ENCODE results near the gene MDGA2.
"Not testable (repeated sequence)": the region's sequence is repeated elsewhere in the genome, so short reads cannot be mapped to it uniquely, and the experiment has no call there.

Gene MDGA2

DNA sequence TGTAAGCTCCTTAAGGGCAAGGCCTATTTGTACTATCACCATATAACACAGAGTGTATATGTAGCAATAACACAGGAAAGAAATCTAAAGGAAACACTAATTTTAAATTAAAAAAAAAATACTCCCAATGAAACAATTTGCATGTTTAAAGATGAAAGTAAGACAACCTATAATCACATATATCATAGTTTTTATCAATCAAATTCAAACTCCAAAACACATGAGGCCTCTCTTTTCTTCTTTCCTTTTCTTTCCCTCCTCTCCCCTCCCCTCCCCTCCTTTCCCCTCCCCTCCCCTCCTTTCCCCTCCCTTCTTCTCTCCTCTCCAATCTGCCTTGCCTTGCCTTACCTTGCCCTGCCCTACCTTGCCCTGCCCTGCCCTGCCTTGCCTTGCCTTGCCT, 618.0 kb downstream of the MDGA2 start:
- DNase-seq, result no peak

DNA sequence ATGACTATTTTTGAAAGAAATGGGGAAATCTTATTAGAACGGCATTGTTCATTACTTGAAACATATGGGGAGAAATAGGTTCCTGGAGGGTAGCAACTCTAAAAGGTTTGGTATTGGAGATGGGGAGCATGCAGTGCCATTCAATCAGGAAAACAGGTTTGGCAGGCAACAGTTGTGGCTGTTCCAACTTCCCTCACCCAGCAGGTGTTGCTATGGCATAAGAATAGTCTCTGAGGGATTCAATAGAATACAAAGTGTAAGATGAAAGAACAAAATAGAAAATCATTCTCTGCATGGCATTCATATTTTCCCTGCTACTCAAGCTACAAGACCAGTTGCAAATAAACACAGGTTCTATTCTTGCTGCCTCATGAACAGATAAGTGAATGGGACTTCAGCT, 630.6 kb downstream of the MDGA2 start:
- DNase-seq, result no peak

DNA sequence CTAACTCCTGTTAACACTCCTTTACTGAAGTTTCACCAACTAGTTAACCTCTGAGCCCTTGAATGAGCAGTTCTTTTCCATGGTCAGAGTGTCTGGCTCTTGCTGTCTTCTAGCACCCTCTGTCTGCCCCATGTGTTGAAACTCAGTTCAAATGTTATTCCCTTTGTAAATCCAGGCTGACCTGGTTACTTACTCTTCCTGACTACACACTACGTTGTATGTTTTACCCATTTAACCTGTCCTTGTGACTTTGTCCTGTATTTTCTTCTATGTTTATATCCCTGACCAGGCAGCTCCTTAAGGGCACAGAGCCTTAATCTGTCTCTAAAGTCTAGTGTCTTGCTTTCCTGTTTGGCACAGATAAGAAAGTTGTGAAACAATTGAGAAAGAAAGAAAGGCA, 634.9 kb downstream of the MDGA2 start:
- DNase-seq, result no peak

DNA sequence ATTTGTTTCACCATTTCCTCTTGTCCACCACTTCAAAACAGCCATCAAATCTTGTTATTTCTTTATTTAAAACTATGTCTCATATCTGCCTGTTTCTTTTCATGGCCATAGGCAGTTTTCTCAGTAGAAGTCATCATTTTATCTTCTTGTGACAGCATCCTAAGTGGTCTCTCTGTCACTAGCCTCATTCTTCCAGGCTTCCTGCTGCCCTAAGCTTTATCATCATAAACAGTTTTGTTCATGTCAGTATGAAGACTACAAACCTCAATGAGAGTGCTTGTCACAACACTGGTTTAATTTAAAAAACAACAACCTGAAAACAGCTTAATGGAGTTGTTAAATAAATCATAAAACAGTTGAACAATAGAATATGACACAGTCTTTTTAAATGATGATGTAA, 636.1 kb downstream of the MDGA2 start:
- DNase-seq, result no peak

DNA sequence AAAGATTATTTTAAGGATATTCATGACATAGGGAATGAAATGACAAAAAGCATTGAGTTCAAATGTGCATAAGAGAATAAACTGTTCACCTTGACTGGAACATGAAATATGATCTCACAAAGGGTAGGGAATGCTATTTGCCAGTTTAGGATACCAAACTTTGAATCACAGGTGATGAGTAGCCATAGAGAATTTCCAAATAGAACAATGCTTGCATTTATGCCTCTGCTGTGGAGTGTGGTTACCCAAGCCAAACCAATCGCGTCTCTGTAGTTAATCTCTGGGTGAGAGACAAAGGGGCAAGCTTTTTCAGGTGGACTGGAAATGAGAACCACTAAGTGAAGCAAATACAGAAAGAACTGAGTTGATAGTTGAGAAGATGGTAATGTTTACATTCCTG, 652.7 kb downstream of the MDGA2 start:
- no peak for DNase-seq

DNA sequence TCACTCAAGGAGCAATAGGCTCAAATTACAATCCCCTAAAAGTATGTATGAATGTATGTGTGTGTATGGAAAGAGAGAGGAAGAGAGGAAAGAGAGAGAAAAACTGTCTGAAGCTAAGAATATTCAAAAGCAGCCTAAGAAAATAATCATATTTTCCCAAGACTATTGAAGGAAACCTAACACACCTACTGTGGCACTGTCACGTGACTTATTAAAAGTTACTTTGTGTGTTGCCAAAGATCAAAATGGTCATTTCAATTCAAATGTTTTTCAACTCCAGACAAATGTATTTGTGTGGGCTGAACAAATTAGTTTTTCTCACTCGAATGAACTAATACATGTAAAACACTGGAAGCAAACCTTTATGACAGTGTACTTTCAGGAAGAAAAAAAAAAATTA, 654.9 kb downstream of the MDGA2 start:
- no peak for DNase-seq

DNA sequence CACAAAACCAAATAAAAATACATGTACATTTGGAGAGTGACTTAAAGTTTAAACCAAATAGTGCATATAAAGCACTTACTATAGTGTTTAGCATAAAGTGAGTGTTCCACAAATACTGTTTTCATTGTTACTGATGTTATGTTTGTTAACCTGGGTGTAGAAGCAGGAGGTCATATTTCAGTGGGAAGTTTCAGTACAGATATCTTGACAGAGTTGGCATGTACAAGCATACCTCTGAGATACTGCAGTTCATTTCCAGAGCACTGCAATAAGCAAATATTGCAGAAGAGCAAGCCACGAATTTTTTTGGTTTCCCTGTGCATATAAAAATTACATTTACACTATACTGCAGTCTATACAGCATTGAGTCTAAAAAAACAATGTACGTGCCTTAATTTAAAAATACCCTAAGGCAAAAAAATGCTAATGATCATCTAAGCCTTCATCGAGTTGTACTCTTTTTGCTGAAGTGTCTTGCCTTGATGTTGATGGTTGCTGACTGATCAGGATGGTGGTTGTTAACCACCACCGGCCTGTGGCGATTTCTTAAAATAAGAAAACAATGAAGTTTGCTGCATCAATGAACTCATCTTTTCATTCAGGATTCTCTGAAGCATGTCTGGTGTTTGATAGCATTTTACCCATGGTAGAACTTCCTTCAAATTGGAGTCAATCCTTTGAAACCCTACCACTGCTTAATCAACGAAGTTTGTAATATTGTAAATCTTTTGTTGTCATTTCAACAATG, 662.7 kb downstream of the MDGA2 start:
- no peak for DNase-seq

DNA sequence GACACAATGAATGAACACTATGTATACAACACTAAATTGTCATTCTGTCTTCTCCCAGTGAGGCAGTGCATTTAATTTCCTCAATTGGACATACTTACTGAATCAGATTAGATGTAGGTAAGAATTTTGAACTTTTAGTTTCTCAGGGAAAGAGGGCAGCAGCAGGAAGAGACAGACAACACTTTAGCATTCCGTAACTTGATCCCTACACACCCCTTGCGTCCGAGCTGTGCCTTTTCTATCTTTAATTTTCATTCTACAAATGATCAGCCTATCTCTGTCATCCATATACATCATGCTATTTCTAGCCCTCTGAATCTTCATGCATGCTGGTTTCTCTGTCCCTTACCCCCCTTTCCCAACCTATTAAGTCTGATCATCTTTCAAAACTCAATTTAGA, 665.8 kb downstream of the MDGA2 start:
- DNase-seq, result no peak

DNA sequence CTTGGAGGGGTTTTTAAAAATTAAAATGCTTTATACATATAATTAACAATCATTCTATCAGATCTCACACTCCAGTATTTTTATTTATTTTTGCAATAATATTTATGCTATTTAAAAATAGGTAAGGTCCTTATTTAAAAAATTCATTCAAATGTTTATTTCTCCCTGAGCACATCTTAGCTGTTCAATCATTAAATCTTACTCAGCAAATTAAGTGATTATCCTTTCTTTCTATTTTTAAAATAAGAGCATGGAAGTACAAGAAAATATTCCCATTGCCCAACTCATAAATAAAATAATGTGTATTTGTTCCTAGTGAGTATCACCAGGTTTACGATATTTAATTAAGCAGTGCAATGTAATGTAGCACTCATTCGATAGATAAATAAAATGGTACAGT, 666.7 kb downstream of the MDGA2 start:
- no peak for DNase-seq

DNA sequence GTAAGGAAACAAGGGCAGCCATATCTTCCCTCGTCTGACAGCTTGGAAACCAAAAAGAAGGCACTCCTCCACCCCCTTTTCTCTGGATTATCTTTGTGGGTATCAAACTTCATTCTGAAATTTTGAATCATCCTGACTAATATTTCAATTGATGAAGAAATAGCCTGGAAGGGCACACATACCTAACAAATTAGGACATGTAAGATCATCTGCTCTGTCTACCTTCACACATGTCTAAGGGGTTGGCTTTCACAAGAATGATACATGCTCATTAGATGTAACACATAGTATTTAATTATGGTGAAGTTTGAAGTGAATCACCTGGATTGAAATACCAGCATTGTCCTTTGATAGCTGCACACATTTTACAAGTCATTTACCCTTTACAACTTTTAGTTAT, 675.7 kb downstream of the MDGA2 start:
- DNase-seq, result no peak

DNA sequence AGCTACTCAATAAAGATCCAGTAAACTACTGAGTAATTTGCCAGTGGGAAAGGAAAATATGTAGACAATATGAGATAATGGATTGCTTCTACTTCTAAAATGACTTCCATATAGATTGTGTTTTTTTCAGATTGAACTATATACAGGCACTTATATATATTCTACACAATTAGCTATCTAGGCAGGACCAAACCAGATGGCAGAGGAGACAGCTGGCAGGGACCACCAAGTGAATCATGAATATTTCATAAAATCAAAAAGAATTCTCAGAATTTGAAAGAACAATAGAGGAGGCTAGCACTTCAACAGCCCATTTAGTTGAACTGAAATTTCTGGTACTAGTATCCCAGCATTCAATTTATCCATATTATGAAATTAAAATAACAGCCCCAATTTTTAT, 685.8 kb downstream of the MDGA2 start:
- DNase-seq, result no peak

DNA sequence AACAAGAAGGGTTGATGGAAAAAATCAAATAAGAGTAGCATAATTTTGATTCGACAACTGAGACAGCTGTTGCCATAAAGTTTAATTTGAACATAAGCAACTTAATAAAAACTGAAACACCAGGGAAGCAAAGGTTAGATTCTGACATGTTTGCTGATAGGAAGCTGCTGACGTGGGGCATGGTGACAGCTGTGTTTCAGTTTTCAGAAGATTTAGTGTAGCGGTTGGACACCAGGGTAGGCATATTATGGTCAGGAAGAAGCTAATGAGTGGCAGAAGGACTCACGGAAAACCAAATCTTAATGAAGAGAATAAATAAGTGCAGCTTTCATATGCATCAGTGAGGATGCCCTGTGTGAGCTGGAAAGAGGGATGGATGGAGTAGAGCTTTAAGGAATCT, 687.1 kb downstream of the MDGA2 start:
- DNase-seq, result no peak

DNA sequence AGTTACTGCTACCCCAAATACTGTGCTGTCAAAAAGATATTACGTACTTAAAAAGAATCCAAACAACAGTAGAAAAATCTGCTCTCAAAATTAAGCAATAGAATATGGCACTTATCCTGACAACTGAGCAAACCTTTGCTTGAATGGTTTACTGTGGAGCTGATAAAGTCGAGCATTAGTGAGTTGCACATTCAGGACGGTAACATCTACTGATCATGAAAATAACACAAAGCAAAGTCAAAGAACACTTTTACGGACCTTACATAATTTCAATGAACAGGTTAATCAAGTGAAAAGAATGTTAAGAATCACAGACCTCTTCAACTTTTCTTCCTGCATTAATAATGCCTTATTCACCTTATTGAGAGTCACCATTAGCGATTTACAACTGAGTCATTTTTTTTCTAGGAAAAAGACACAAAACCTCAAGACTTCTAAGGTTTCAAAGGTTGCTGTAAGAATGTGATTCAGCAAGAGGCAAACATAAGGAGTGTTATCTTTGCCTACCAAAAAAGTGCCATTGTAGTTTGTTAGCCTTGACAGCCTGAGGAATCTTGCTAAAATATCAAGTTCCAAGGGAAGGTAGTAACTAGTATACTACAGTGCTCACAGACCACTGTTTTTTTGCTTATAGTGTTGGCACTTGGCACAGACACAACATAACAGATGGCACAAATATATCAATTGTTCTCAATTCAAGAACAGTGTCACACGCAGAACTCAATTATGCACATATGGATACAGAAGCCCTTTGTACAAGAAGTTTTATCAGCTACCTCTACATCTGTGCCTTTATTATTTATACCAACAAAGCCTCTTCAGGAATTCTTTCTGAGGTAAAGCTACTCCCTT, 689.6 kb downstream of the MDGA2 start:
- DNase-seq, result no peak

DNA sequence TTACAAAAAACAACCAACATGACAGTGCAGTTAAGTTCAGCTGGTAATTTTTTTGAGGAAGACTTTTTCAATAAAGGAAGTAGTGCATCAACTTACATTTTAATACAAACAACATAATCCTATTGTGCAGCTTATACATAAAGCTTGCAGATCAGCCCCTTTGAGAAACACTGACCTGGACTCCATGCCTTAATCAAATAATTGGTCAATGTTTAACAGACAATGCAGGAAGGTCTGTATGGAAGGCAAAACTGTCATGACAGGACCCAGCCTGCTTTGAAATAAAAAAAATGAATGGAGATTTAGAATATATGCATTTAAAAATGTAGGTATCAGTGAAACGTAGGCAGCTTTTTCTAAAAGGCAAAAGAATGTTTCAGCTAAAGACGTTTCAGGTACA, 702.1 kb downstream of the MDGA2 start:
- DNase-seq, result no peak

DNA sequence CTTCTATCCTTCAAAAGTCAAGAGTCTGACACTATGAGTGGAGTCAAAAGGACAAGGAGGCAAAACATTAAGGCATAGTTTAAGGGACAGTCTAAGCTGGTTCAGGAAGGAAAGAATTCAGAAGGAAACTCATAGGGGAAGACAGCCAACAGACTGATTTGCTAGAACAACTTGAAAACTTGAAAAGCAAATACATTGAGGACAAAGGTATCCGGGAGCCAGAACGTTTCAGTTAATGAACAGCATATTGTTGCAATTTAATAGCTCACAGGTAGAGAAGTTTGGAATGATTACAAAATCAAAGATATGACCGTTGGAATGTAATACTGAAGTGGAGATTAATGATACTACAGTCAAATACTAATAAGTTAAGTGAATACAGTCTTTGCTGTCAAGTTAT, 711.0 kb downstream of the MDGA2 start:
- no peak for DNase-seq

DNA sequence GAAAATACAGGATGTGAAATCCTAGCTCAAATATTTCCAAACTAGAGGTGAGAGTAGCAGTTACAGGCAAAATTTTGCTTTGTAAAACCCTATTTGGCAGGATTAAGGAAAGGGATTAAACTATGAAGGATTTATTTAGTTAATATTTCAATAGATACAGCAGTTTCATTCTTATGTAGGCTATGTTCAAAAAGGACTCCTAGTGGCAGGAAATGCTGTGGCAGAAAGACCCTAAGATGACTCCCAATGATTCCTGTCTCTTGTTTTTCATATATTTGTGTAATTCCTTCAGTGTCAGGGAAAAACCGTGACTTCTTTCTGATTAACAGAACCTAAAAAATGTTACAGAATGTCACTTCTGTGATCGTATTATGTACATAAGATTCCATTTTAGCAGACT, 724.3 kb downstream of the MDGA2 start:
- DNase-seq, result no peak

DNA sequence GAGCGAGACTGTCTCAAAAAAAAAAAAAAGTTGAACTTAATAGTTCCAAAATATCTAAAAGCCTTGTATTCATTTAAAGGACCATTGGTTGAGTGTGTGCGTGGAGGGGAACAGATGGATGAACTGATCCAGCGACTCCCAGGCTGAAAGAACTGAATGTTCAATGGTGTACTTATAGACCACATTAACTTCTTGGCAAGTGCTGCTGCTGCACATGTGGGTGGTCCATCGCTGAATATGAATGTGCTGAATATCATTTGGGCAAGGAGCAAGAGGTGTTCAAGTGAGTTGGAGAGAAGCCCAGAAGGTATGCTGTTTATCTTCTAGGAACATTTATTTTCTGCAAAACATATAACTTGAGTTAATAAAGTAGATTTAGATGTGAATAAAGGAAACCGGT, 734.8 kb downstream of the MDGA2 start:
- no peak for DNase-seq

DNA sequence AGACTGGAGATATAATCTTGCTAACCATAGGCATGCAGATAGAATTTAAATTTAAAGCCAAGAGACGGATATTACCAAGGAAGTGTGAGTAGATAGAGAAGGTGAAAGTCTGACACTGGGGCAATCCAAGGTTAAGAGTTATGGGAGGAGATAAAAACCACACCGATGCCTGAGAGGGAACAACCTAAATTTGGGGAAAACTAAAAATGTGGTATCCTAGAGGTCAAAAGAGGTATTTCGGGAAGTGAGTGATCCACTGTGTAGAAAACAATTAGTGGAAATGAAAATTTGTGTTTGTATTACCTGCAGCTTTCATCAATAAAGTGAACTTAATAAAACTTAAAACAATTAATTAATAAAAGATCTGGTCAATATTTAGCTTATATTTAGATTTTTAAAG, 754.9 kb downstream of the MDGA2 start:
- no peak for DNase-seq

DNA sequence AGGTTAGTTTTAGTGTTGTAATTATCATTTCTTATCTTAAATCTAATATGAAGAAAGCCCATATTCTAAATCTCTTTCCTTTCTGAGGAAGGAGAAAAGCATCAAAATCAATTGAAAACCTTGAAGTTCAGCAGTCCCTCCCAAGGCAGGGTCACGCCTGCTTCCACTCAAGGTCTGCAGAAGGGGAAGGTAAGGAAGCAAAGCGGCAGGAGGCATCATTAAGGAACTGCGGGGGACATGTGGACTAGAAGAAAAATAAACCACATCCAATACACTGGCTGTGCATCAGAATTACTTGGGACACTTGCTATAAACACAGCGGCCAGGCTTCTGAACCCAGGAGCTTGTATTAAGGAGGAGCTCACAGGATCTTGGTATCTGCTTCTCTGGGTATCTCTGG, 759.9 kb downstream of the MDGA2 start:
- not testable (repeated sequence) for DNase-seq

DNA sequence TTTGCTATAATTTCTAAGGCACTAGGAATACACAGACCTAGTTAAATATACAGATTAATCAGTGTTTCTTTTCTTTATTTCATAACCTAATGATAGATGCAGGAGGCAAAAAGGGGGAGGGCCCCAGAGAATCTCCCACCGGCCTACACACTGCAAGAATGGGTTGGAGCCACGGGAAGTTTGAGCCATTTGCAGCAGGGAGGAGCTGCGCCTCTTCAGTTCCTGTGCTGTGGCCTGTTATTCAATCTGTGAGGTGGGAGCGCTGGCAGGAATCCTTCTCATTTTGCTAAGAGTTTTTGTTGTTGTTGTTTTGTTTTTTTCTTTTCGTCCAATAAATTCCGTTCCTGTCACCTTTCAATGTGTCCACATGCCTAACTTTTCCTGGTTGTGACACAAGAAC, 772.6 kb downstream of the MDGA2 start:
- DNase-seq, result no peak

DNA sequence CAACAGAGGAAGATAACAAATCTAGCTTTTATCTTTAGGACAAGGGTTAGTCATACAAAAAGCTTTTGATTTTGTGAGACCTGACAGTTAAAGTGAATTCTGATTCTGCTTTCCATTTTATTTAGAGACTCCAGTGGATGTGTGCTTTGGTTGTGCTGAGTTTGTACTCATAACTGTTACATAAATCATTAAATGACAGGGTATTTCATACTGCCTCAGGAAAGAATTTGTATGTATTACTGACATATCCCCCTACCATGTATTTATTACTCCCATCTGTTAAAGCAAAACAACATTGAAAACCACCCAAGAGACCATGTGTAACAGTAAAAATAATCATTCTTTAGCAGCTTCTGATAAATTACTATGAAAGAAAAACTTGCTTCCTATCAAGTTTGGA, 780.9 kb downstream of the MDGA2 start:
- DNase-seq, result no peak

DNA sequence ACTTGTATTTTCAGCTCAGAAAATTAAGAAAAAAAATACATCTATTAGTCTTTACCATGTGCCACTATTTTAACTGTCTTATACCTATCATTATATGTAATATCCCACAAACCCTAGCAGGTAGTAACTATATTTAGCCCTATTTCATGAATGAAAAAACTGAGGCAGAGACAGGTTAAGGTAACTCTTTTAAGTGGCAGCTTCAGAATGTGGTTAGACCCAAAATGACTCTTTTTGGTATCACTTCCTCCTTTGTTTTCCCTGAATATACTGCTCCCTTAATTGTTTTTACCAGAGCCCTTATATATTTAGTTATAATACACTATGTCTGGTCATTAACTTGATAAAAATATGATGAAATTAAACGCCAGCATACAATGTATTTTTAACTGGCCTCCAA, 788.3 kb downstream of the MDGA2 start:
- no peak for DNase-seq

DNA sequence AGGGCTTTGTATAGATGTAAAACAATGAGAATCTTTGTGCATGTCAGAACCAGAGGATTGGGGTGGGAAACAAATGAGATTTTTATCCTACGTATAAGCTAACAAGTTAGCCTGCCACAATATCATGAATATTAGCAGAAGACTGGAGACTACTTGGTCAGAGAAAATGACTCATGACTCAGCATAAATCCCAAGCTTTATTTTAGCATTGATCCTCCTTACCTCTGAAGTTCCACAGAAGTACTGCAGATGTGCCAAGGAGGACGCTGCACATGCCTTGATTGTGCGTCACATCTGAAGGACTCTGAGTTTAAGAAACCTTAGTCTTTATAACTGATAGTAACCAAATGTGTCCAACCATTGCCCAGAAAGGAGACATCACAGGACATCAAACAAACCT, 789.8 kb downstream of the MDGA2 start:
- no peak for DNase-seq

DNA sequence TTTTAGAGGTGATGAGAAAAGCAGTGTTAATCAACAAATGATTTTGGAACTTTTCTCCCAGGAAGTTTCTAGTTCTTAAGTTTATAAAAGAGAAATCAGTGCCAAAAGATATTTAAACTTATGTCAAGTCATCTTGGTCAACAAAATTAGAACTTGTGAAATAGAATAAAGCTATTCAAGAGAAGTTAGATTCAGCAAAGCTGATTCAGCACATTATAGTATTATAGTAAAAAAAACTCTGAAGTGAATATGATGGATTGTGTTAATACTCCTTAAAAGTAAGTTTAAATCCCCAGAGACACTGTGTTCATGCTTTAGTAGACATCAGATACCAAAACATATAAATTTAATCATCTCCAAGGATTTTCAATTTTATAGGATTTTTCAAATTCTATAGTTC, 813.7 kb downstream of the MDGA2 start:
- DNase-seq, result no peak
